VCaP (cell line): ENCODE results near the gene CD99L2.

ENCODE experiments used
- H3K27ac ChIP-seq: fragments of 450-650 bp; 2 replicates; pipeline ENCODE4 v1.5.1; 2017
- CTCF ChIP-seq: fragments of 450-650 bp; conservative IDR thresholded peaks from 2 replicates; pipeline ENCODE4 v1.5.1; 2017; ENCODE audit warnings: mild to moderate bottlenecking, moderate library complexity

Gene CD99L2

GRCh38 chrX:150767045-150767395 is 131.4 kb downstream of the CD99L2 start:
- no peak overlapping the region for H3K27ac ChIP-seq
- TF ChIP-seq CTCF, result no peak

- no peak overlapping the region for H3K27ac ChIP-seq
- TF ChIP-seq CTCF, result no peak; the same call in 1 of the 2 replicates
These were observed 132.0 kb downstream of the CD99L2 start for GRCh38 chrX:150766351-150767044.

GRCh38 chrX:150765782-150766350 is 132.6 kb downstream of the CD99L2 start:
- TF ChIP-seq CTCF, result no peak
- no peak overlapping the region for H3K27ac ChIP-seq

- no peak for TF ChIP-seq CTCF
- no peak overlapping the region for H3K27ac ChIP-seq
These were observed 133.2 kb downstream of the CD99L2 start for GRCh38 chrX:150765237-150765636.

GRCh38 chrX:150763810-150764209 is 134.7 kb downstream of the CD99L2 start:
- H3K27ac ChIP-seq, result no peak overlapping the region
- TF ChIP-seq CTCF, result no peak

GRCh38 chrX:150763303-150763797 is 135.1 kb downstream of the CD99L2 start:
- no peak overlapping the region for H3K27ac ChIP-seq
- no peak for TF ChIP-seq CTCF

GRCh38 chrX:150762258-150763165 is 136.0 kb downstream of the CD99L2 start:
- TF ChIP-seq CTCF, result no peak
- no peak overlapping the region for H3K27ac ChIP-seq
